Natural killer cell (primary cell): ENCODE measurements around the gene SRMS. TPM values are rescaled to one million over a fixed set of nuclear protein-coding genes. Genes with fewer than 3 reads are reported as not detected.
A peak's percentile ranks its signal among the peaks of the same experiment; 100 is the strongest.
"Not testable (repeated sequence)": the region's sequence is repeated elsewhere in the genome, so short reads cannot be mapped to it uniquely, and the experiment has no call there.

Experiments
- ATAC-seq, 3 donors: fragments of 150-1000 bp in 2 of 3; fragments of 200-7000 bp in 1 of 3; cut with Tn5 transposase; 1 replicate in 1 of 3; 2 replicates in 2 of 3; pipeline ENCODE4 v1.10.0; 2021; ENCODE audit warnings: mild to moderate bottlenecking in 2 of 3, moderate library complexity in 2 of 3
- DNase-seq, 2 donors: peaks; one replicate each; pipeline versions ENCODE4 v3.0.0 to v3.0.0-alpha.2; 2013 to 2021; ENCODE audit warnings: mixed read lengths in 1 of 2
- H3K27ac ChIP-seq: one replicate; pipeline ENCODE4 v1.5.1; 2013; ENCODE audit warnings: mild to moderate bottlenecking, low read length
- H3K27me3 ChIP-seq: one replicate; pipeline ENCODE4 v1.6.1; 2013; ENCODE audit warnings: low read length; ENCODE audit not compliant: control insufficient read depth, insufficient read depth
- H3K36me3 ChIP-seq: one replicate; pipeline ENCODE4 v1.6.1; 2013; ENCODE audit warnings: low read length; ENCODE audit not compliant: control insufficient read depth, insufficient read depth
- H3K4me1 ChIP-seq: one replicate; pipeline ENCODE4 v1.6.1; 2013; ENCODE audit warnings: low read length; ENCODE audit not compliant: control insufficient read depth, insufficient read depth
- H3K4me3 ChIP-seq: one replicate; pipeline ENCODE4 v1.5.1; 2013; ENCODE audit warnings: low read length
- H3K9me3 ChIP-seq: one replicate; pipeline ENCODE4 v1.6.1; 2013; ENCODE audit warnings: low read length; ENCODE audit not compliant: control insufficient read depth, insufficient read depth
- H3K27ac Mint-ChIP-seq, 2 donors: one replicate each; pipeline ENCODE4 v1.8.0; 2022; ENCODE audit warnings: mild to moderate bottlenecking in 2 of 2, mixed read lengths in 2 of 2, moderate library complexity in 1 of 2
- H3K27me3 Mint-ChIP-seq, 2 donors: one replicate each; pipeline ENCODE4 v1.8.0; 2022; ENCODE audit warnings: low read depth in 2 of 2, mixed read lengths in 2 of 2
- H3K36me3 Mint-ChIP-seq: one replicate; pipeline ENCODE4 v1.8.0; 2022; ENCODE audit warnings: mixed read lengths
- H3K4me1 Mint-ChIP-seq, 2 donors: one replicate each; pipeline ENCODE4 v1.8.0; 2022; ENCODE audit warnings: mixed read lengths in 2 of 2
- H3K4me3 Mint-ChIP-seq: one replicate; pipeline ENCODE4 v1.8.0; 2022; ENCODE audit warnings: mild to moderate bottlenecking, moderate library complexity, mixed read lengths
- H3K9me3 Mint-ChIP-seq, 2 donors: one replicate each; pipeline ENCODE4 v1.8.0; 2022; ENCODE audit warnings: mixed read lengths in 2 of 2
- WGBS: methylation state at CpG from one replicate; pipeline ENCODE4 v1.1.7; 2013; ENCODE audit warnings: missing lambda C conversion rate; ENCODE audit not compliant: insufficient coverage; 5-methylcytosine and 5-hydroxymethylcytosine counted together
- intact Hi-C: fragments of 100-400 bp; cut with micrococcal nuclease; formaldehyde crosslinking; loops from one replicate; pipeline ENCODE4 v1.14.2; 2022
- total RNA-seq, 4 donors: library from RNA; stranded (reverse); fragments of 120-200 nt in 1 of 4; gene quantifications; one replicate each; pipeline versions ENCODE4 v1.2.3 to v1.2.4, GENCODE V29; 2013 to 2022
- TF ChIP-seq, protein P1 (sequence below): fragments of 200-600 bp; IDR thresholded peaks from one replicate; pipeline ENCODE4 v1.8.0; 2022; ENCODE audit warnings: antibody characterized with exemption

SRMS gene
- total RNA-seq, 3 donors from 2014 or later (not counting 1 experiment from before 2014, with no cell fraction given), result 0.16 to 0.23 TPM; not detected in 1

DNA sequence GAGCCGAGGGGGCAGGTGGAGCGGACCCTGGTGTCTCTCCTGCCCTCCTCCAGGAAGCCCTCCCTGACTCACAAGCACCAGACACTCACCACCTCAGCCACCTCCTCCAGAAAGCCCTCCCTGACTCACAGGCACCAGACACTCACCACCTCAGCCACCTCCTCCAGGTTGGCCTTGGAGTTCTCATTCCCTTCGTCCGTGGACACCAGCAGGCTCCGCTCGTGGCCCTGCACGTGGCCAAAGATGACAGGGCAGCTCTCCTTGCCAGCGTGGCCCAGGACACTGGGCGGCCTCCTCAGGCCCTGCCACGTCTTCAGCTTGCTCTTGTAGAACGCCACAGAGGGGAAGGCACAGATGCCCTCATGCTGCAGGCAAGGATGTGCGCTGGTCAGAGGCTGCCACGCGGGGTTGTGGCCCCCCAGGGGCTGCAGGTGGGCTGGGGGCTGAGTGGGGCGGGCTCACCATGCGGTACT lies 12.8 kb upstream of the SRMS start:
- no peaks in the 10 kb centered on the region for H3K27me3 ChIP-seq
- no peaks in the 10 kb centered on the region for H3K27me3 Mint-ChIP-seq
- TF ChIP-seq, protein P1, sequence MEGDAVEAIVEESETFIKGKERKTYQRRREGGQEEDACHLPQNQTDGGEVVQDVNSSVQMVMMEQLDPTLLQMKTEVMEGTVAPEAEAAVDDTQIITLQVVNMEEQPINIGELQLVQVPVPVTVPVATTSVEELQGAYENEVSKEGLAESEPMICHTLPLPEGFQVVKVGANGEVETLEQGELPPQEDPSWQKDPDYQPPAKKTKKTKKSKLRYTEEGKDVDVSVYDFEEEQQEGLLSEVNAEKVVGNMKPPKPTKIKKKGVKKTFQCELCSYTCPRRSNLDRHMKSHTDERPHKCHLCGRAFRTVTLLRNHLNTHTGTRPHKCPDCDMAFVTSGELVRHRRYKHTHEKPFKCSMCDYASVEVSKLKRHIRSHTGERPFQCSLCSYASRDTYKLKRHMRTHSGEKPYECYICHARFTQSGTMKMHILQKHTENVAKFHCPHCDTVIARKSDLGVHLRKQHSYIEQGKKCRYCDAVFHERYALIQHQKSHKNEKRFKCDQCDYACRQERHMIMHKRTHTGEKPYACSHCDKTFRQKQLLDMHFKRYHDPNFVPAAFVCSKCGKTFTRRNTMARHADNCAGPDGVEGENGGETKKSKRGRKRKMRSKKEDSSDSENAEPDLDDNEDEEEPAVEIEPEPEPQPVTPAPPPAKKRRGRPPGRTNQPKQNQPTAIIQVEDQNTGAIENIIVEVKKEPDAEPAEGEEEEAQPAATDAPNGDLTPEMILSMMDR, result no peak
- no peak overlapping the region for H3K4me3 Mint-ChIP-seq
- no peaks in the 10 kb centered on the region for H3K9me3 Mint-ChIP-seq
- DNase-seq (no peak), ATAC-seq (no peak)
- no peaks in the 10 kb centered on the region for H3K36me3 Mint-ChIP-seq
- H3K9me3 ChIP-seq, result no peaks in the 10 kb centered on the region
- 97% methylated on average over 16 of the region's 16 CpGs for WGBS
- H3K4me1 Mint-ChIP-seq, result peaks cover 0 to 7% of the 10 kb centered on the region in 2 donors
- peak overlapping the region in 1 of 2 donors; percentile 44 for H3K27ac Mint-ChIP-seq
- H3K27ac ChIP-seq, result no peak overlapping the region
- H3K36me3 ChIP-seq, result peaks cover 34% of the 10 kb centered on the region
- no peaks in the 10 kb centered on the region for H3K4me1 ChIP-seq
- intact Hi-C loops, result no loop called here
- no peak overlapping the region for H3K4me3 ChIP-seq

DNA sequence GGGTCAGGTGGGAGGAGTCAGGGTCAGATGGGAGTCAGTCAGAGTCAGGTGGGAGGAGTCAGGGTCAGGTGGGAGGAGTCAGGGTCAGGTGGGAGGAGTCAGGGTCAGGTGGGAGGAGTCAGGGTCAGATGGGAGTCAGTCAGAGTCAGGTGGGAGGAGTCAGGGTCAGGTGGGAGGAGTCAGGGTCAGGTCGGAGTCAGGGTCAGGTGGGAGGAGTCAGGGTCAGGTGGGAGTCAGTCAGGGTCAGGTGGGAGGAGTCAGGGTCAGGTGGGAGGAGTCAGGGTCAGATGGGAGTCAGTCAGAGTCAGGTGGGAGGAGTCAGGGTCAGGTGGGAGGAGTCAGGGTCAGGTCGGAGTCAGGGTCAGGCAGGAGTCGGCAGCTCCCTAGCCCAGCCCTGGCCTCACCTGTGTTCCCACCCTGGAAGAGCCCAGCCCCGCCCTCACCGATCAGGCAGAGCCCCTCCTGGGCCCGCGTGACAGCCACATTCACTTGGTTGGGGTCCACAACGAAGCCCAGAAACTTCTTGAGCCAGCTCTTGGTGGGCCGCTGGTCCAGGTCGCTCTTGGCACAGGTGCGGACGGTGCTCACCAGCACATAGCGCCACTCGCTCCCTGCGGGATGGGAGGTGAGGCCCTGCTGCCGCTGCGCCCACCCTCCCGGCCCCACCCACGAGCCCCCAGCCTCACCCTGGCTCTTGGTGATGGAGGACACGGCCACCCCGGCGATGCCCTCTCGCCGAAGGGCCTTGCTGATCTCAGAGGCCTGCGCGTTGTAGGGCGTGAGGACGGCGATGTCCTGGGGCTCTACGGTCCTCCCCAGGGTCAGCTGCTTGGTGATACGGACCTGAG lies 12.2 kb upstream of the SRMS start:
- peak in 1 of 3 donors; percentile 22 for ATAC-seq
- H3K4me1 ChIP-seq, DNase-seq, H3K36me3 Mint-ChIP-seq, H3K4me3 Mint-ChIP-seq, H3K27me3 ChIP-seq, H3K27me3 Mint-ChIP-seq, H3K4me3 ChIP-seq, H3K9me3 ChIP-seq, H3K9me3 Mint-ChIP-seq, intact Hi-C loops, H3K27ac ChIP-seq, H3K4me1 Mint-ChIP-seq: not testable (repeated sequence)
- H3K27ac Mint-ChIP-seq, result peak overlapping the region in 1 of 2 donors; percentile 57
- peaks cover 32% of the 10 kb centered on the region for H3K36me3 ChIP-seq
- 96% methylated on average over 31 of the region's 31 CpGs for WGBS

DNA sequence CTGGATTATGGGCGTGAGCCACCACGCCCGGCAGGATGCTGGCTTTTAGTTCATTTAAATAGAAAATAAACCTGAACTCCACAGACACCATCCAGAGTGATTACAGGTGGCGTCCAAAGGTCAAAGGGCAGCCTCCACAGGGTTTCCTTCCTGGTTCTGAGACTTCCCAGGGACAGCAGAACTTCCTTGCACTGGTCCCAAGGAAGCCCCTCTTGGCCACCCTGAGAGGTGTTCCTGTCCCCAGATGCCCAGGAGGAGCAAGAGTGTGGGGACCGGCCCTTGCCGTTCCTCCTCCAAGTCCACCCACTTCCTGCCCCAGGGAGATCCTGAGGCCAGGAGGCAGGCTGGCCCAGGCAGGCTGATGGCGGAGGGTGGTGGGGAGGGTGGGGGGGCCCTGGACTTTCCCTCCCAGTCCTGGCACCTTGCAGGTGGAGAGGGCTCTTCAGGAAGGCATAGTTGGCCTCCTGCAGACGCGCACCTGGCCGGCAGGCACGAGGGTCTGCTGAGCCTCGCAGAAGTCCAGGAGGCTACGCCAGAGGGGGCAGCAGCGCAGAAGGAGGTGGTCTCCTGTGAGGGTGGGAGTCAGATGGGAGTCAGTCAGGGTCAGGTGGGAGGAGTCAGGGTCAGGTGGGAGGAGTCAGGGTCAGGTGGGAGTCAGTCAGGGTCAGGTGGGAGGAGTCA lies 11.4 kb upstream of the SRMS start:
- Histone ChIP-seq H3K4me3 (no peak overlapping the region), H3K27me3 (no peaks in the 10 kb centered on the region), H3K27ac (no peak overlapping the region), H3K36me3 (peaks cover 30% of the 10 kb centered on the region), H3K9me3 (no peaks in the 10 kb centered on the region), H3K4me1 (peaks cover 5% of the 10 kb centered on the region)
- peaks cover 0 to 7% of the 10 kb centered on the region in 2 donors for H3K4me1 Mint-ChIP-seq
- intact Hi-C loops, result no loop called here
- TF ChIP-seq, protein P1, result no peak
- H3K27ac Mint-ChIP-seq, result peak overlapping the region in 1 of 2 donors; percentile 57
- DNase-seq (no peak), ATAC-seq (peak in 1 of 3 donors; percentile 23)
- no peak overlapping the region for H3K4me3 Mint-ChIP-seq
- H3K9me3 Mint-ChIP-seq, result no peaks in the 10 kb centered on the region
- WGBS, result 96% methylated on average over 14 of the region's 14 CpGs
- H3K27me3 Mint-ChIP-seq, result no peaks in the 10 kb centered on the region
- H3K36me3 Mint-ChIP-seq, result no peaks in the 10 kb centered on the region

DNA sequence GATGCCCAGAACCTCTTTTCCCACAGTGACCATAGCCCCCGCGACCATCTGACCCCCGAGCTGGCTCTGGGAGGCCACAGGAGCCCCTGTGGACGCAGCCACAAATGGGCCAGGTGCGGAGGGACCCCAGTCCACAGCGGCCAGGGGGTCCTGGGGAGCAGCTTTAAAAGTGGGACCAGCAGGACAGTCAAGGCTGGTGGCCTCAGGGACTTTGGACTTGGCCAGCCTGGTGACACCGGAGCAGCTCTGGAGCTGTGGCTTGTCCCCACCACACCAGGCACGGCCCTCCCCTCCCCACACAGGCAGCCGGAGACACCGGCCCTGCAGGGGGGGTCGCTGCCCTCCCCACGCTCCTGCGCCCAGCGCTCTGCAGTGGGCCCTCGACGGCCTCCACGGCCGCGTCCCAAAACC lies 9.9 kb upstream of the SRMS start:
- no peak overlapping the region for H3K27ac ChIP-seq
- no peaks in the 10 kb centered on the region for H3K9me3 ChIP-seq
- ATAC-seq (no peak), DNase-seq (no peak)
- H3K27me3 Mint-ChIP-seq, result no peaks in the 10 kb centered on the region
- peaks cover 24% of the 10 kb centered on the region for H3K36me3 ChIP-seq
- intact Hi-C loops, result no loop called here
- no peak overlapping the region for H3K4me3 Mint-ChIP-seq
- no peak overlapping the region for H3K4me3 ChIP-seq
- peaks cover 0 to 17% of the 10 kb centered on the region in 2 donors for H3K4me1 Mint-ChIP-seq
- WGBS, result 96% methylated on average over 19 of the region's 19 CpGs
- H3K36me3 Mint-ChIP-seq, result no peaks in the 10 kb centered on the region
- H3K4me1 ChIP-seq, result peaks cover 19% of the 10 kb centered on the region
- H3K27ac Mint-ChIP-seq, result no peak overlapping the region
- H3K9me3 Mint-ChIP-seq, result no peaks in the 10 kb centered on the region
- peaks cover 2% of the 10 kb centered on the region for H3K27me3 ChIP-seq
- TF ChIP-seq, protein P1, result no peak
